IMR-90 (cell line): ENCODE measurements around the gene FRAS1. TPM values are rescaled to one million over a fixed set of nuclear protein-coding genes. Genes with fewer than 3 reads are reported as not detected.

Experiments
- ATAC-seq: fragments of 200-7000 bp; cut with Tn5 transposase; 2 replicates; pipeline ENCODE4 v1.9.1; 2020; ENCODE audit warnings: low read depth, mild to moderate bottlenecking, moderate library complexity
- BruUV-seq: library from RNA; stranded (reverse); fragments of 400-500 nt; replicated peaks from 2 replicates; lab custom pipeline; 2021; lab: Mats Ljungman, UMichigan
- CTCF ChIA-PET: fragments of 300-600 bp; formaldehyde crosslinking; extraction: SDS; loops from one replicate; lab custom pipeline; 2021; ENCODE audit warnings: antibody characterized with exemption; lab: Yijun Ruan, JAX
- POLR2A ChIA-PET: fragments of 300-600 bp; sonication (Branson Sonifier 250); formaldehyde crosslinking; loops from one replicate; lab custom pipeline; 2022; ENCODE audit warnings: antibody characterized with exemption; ENCODE audit not compliant: unreplicated experiment; lab: Charles Lee
- DNase-seq: peaks from one replicate; pipeline ENCODE4 v3.0.0; 2013
- H2AFZ ChIP-seq: replicated peaks from 2 replicates; pipeline ENCODE3; 2013; ENCODE audit warnings: low read length, mild to moderate bottlenecking; ENCODE audit not compliant: poor library complexity
- H2AK5ac ChIP-seq: 2 replicates; pipeline ENCODE4 v1.6.1; 2013; ENCODE audit warnings: low read depth, low read length, inconsistent platforms
- H2AK9ac ChIP-seq: replicated peaks from 2 replicates; pipeline ENCODE3; 2013; ENCODE audit warnings: mild to moderate bottlenecking, low read depth, low read length, moderate library complexity; ENCODE audit not compliant: poor library complexity
- H2BK120ac ChIP-seq: 2 replicates; pipeline ENCODE4 v1.6.1; 2013; ENCODE audit warnings: low read depth, low read length, inconsistent platforms
- H2BK15ac ChIP-seq: 3 replicates; pipeline ENCODE4 v1.6.1; 2013; ENCODE audit warnings: low read depth, low read length, inconsistent platforms
- H2BK20ac ChIP-seq: 2 replicates; pipeline ENCODE4 v1.6.1; 2013; ENCODE audit warnings: low read depth, mild to moderate bottlenecking, inconsistent platforms, low read length, moderate library complexity
- H2BK5ac ChIP-seq: 2 replicates; pipeline ENCODE4 v1.6.1; 2013; ENCODE audit warnings: mild to moderate bottlenecking, low read depth, low read length, inconsistent platforms; ENCODE audit not compliant: poor library complexity, severe bottlenecking
- H3K14ac ChIP-seq: replicated peaks from 2 replicates; pipeline ENCODE4 v1.6.1; 2013; ENCODE audit warnings: low read depth, low read length, inconsistent platforms
- H3K18ac ChIP-seq: 2 replicates; pipeline ENCODE4 v1.6.1; 2013; ENCODE audit warnings: low read depth, low read length, control low read depth
- H3K23ac ChIP-seq: 2 replicates; pipeline ENCODE4 v1.6.1; 2013; ENCODE audit warnings: low read depth, low read length, inconsistent platforms
- H3K27ac ChIP-seq: 2 replicates; pipeline ENCODE4 v1.5.1; 2013; ENCODE audit warnings: mild to moderate bottlenecking, control low read depth, low read length; ENCODE audit not compliant: insufficient read depth
- H3K27me3 ChIP-seq: 2 replicates; pipeline ENCODE4 v1.6.1; 2013; ENCODE audit warnings: low read length; ENCODE audit not compliant: control insufficient read depth, insufficient read depth
- H3K36me3 ChIP-seq: 2 replicates; pipeline ENCODE4 v1.6.1; 2013; ENCODE audit warnings: low read length, mixed read lengths; ENCODE audit not compliant: control insufficient read depth, insufficient read depth
- H3K4ac ChIP-seq: 2 replicates; pipeline ENCODE4 v1.6.1; 2013; ENCODE audit warnings: low read depth, low read length, inconsistent platforms
- H3K4me1 ChIP-seq: 2 replicates; pipeline ENCODE4 v1.6.1; 2013; ENCODE audit warnings: low read length, mixed read lengths; ENCODE audit not compliant: control insufficient read depth, insufficient read depth
- H3K4me2 ChIP-seq: 2 replicates; pipeline ENCODE4 v1.6.1; 2013; ENCODE audit warnings: low read depth, mild to moderate bottlenecking, control low read depth, low read length, moderate library complexity
- H3K4me3 ChIP-seq: 2 replicates; pipeline ENCODE4 v1.5.1; 2013; ENCODE audit warnings: low read depth, mild to moderate bottlenecking, control low read depth, low read length, moderate library complexity; ENCODE audit not compliant: insufficient read depth
- H3K56ac ChIP-seq: 2 replicates; pipeline ENCODE4 v1.6.1; 2013; ENCODE audit warnings: low read length, inconsistent platforms; ENCODE audit not compliant: insufficient read depth; ENCODE audit errors: extremely low read depth
- H3K79me1 ChIP-seq, 2 experiments: 2 replicates each; pipeline ENCODE4 v1.6.1; 2013; ENCODE audit warnings: low read length in 2 of 2, inconsistent platforms in 1 of 2, low read depth in 1 of 2
- H3K9ac ChIP-seq: 2 replicates; pipeline ENCODE4 v1.6.1; 2013; ENCODE audit warnings: low read depth, low read length, control low read depth
- H3K9me1 ChIP-seq: 2 replicates; pipeline ENCODE4 v1.6.1; 2013; ENCODE audit warnings: low read length, inconsistent platforms; ENCODE audit not compliant: insufficient read depth
- H3K9me3 ChIP-seq: 2 replicates; pipeline ENCODE4 v1.6.1; 2013; ENCODE audit warnings: low read length; ENCODE audit not compliant: control insufficient read depth, insufficient read depth
- H4K20me1 ChIP-seq: 2 replicates; pipeline ENCODE4 v1.6.1; 2013; ENCODE audit warnings: low read length, inconsistent platforms; ENCODE audit not compliant: insufficient read depth
- H4K5ac ChIP-seq: 2 replicates; pipeline ENCODE4 v1.6.1; 2013; ENCODE audit warnings: mild to moderate bottlenecking, low read depth, low read length, control low read depth
- H4K8ac ChIP-seq, 2 experiments: 2 replicates each; pipeline ENCODE4 v1.6.1; 2013; ENCODE audit warnings: low read depth in 2 of 2, low read length in 2 of 2, control low read depth in 1 of 2, inconsistent platforms in 1 of 2
- H4K91ac ChIP-seq: 2 replicates; pipeline ENCODE4 v1.6.1; 2013; ENCODE audit warnings: low read depth, low read length, inconsistent platforms; ENCODE audit not compliant: insufficient read depth
- FOS ChIP-seq: fragments of 150-350 bp; IDR thresholded peaks from 2 replicates; pipeline ENCODE4 v1.6.1; 2016; ENCODE audit warnings: low read depth, low read length
- MAZ ChIP-seq: IDR thresholded peaks from 2 replicates; pipeline ENCODE4 v1.6.1; 2012; ENCODE audit warnings: low read depth, mild to moderate bottlenecking, low read length, improper control_type of control experiment, moderate library complexity, borderline replicate concordance
- whole genome bisulfite sequencing, 2 experiments: methylation state at CpG; one replicate each; pipeline versions ENCODE4 v1.1.5 to v1.1.7; 2013; ENCODE audit warnings: missing lambda C conversion rate in 2 of 2; ENCODE audit not compliant: insufficient read length in 1 of 2; ENCODE audit errors: extremely low coverage in 2 of 2; 5-methylcytosine and 5-hydroxymethylcytosine counted together
- dilution Hi-C: fragments of 300-500 bp; cut with HindIII; formaldehyde crosslinking; loops from one replicate; pipeline ENCODE4 v1.14.3; 2018; ENCODE audit warnings: low sequenced_read_pairs; ENCODE audit not compliant: unreplicated experiment
- in situ Hi-C: fragments of 300-500 bp; cut with MboI; formaldehyde crosslinking; loops from 3 replicates; pipeline ENCODE4 v1.14.3; 2019; ENCODE audit warnings: low sequenced_read_pairs, inconsistent platforms, mixed read lengths
- intact Hi-C: fragments of 100-400 bp; cut with micrococcal nuclease; formaldehyde crosslinking; loops from 2 replicates; pipeline ENCODE4 v1.10.0; 2022
- polyA plus RNA-seq, 3 experiments: library from polyadenylated mRNA; depleted of rRNA; stranded (reverse); fragments of >200 nt; gene quantifications; 2 replicates each; pipeline ENCODE4 v1.2.3, GENCODE V29; 2012; ENCODE audit warnings: low replicate concordance in 1 of 3
- total RNA-seq: library from RNA; depleted of rRNA; stranded (reverse); fragments of >200 nt; gene quantifications from 2 replicates; pipeline ENCODE4 v1.2.3, GENCODE V29; 2012
- TF ChIP-seq, protein P1 (sequence below): fragments of 150-350 bp; IDR thresholded peaks from 2 replicates; pipeline ENCODE4 v1.6.1; 2017; ENCODE audit warnings: mild to moderate bottlenecking, antibody characterized with exemption, low read length, low read depth

The FRAS1 gene
- total and polyA plus RNA-seq, 2 of the 4 experiments (the other 2 are of a cell fraction) = under 0.01 to 0.03 TPM

DNA sequence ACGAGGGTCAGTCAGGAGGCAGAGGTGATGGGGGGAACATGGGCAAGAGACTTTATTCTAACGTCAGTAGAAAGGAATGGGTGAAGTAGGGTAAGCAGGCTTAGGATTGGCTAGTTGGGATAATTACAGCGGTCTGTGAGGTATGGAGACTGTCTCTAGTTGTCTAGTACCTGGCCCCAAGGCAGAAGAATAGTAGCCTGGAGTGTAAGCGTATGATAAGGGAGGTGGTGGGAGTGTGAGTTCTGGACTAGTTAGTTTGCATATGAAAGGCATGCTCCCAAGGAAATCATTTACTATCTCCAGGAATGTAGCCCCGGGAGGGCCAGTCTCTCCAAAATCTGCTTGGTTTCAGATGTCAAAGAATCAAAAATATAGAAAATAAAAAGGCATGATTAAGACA is 274.8 kb downstream of the FRAS1 start:
- dilution Hi-C loops (no loop called here), intact Hi-C loops (no loop called here), in situ Hi-C loops (no loop called here)
- Histone ChIP-seq H2BK20ac (no peak overlapping the region), H3K56ac (no peak overlapping the region), H3K27ac (no peak overlapping the region), H4K20me1 (no peaks in the 10 kb centered on the region), H2AK9ac (no peak overlapping the region), H4K5ac (no peak overlapping the region), H2BK15ac (no peak overlapping the region), H3K36me3 (no peaks in the 10 kb centered on the region), H2AFZ (no peak overlapping the region), H3K4me2 (no peak overlapping the region), H4K91ac (no peak overlapping the region), H3K4ac (no peak overlapping the region), H2BK120ac (no peak overlapping the region), H2AK5ac (no peak overlapping the region), H3K79me1 (no peaks in the 10 kb centered on the region), H3K9ac (no peak overlapping the region), H3K27me3 (peaks cover 5% of the 10 kb centered on the region; the same call in 1 of the 2 replicates), H3K9me1 (no peaks in the 10 kb centered on the region), H3K9me3 (no peaks in the 10 kb centered on the region), H4K8ac (no peak overlapping the region), H3K14ac (no peak overlapping the region), H3K4me3 (no peak overlapping the region), H3K18ac (no peak overlapping the region), H3K4me1 (no peaks in the 10 kb centered on the region), H2BK5ac (no peak overlapping the region), H3K23ac (no peak overlapping the region)
- no TSS peak for BruUV-seq
- TF ChIP-seq FOS = no peak
- no peak for TF ChIP-seq MAZ
- TF ChIP-seq, protein P1, sequence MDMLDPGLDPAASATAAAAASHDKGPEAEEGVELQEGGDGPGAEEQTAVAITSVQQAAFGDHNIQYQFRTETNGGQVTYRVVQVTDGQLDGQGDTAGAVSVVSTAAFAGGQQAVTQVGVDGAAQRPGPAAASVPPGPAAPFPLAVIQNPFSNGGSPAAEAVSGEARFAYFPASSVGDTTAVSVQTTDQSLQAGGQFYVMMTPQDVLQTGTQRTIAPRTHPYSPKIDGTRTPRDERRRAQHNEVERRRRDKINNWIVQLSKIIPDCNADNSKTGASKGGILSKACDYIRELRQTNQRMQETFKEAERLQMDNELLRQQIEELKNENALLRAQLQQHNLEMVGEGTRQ = no peak
- DNase-seq (no peak), ATAC-seq (no peak)
- ChIA-PET CTCF (interaction anchor here (1.1 kb wide), 1 partner anchor 123 kb away, joined by 3 read pairs; no protein-coding TSS in a partner anchor), POLR2A (no interaction called here)
- WGBS, 2 experiments = 30% methylated on average over 2 of the region's 5 CpGs; no CpG with 5 or more reads in 1 of the 2 experiments
